ENCODE measurements around the gene L2HGDH. TPM values are rescaled to one million over a fixed set of nuclear protein-coding genes. Genes with fewer than 3 reads are reported as not detected.

L2HGDH gene
- total RNA-seq, 1 donor from 2014 or later = 13.1 TPM

- Mint-ChIP-seq H3K4me3 (ENCODE audit: low read depth) (no peak overlapping the region), H3K27me3 (peaks cover 9% of the 10 kb centered on the region), H3K36me3 (ENCODE audit: insufficient read depth) (no peaks in the 10 kb centered on the region), H3K4me1 (ENCODE audit: low read depth) (peaks cover 6% of the 10 kb centered on the region), H3K27ac (no peak overlapping the region), H3K9me3 (ENCODE audit: low read depth) (no peaks in the 10 kb centered on the region)
- no peak for DNase-seq (ENCODE audit: low spot score, unreplicated experiment)
- TF ChIP-seq CTCF (IDR thresholded peaks at IDR 0.05; ENCODE audit: unreplicated experiment) = no peak
Observed at GRCh38 chr14:50344116-50344775, 32.2 kb upstream of the L2HGDH start.

- H3K36me3 Mint-ChIP-seq (ENCODE audit: insufficient read depth) = no peaks in the 10 kb centered on the region
- no peaks in the 10 kb centered on the region for H3K9me3 Mint-ChIP-seq (ENCODE audit: low read depth)
- H3K4me3 Mint-ChIP-seq (ENCODE audit: low read depth) = no peak overlapping the region
- H3K27ac Mint-ChIP-seq = no peak overlapping the region
- DNase-seq (ENCODE audit: low spot score, unreplicated experiment) = no peak
- peaks cover 14% of the 10 kb centered on the region for H3K4me1 Mint-ChIP-seq (ENCODE audit: low read depth)
- H3K27me3 Mint-ChIP-seq = peaks cover 9% of the 10 kb centered on the region
- TF ChIP-seq CTCF (IDR thresholded peaks at IDR 0.05; ENCODE audit: unreplicated experiment) = no peak
Observed at GRCh38 chr14:50343434-50343833, 31.4 kb upstream of the L2HGDH start.

- Mint-ChIP-seq H3K4me3 (ENCODE audit: low read depth) (no peak overlapping the region), H3K27me3 (peaks cover 5% of the 10 kb centered on the region), H3K4me1 (ENCODE audit: low read depth) (peaks cover 14% of the 10 kb centered on the region), H3K27ac (no peak overlapping the region), H3K9me3 (ENCODE audit: low read depth) (no peaks in the 10 kb centered on the region), H3K36me3 (ENCODE audit: insufficient read depth) (no peaks in the 10 kb centered on the region)
- no peak for DNase-seq (ENCODE audit: low spot score, unreplicated experiment)
- TF ChIP-seq CTCF (IDR thresholded peaks at IDR 0.05; ENCODE audit: unreplicated experiment) = no peak
Observed at GRCh38 chr14:50342221-50343078, 30.4 kb upstream of the L2HGDH start.

- no peak for DNase-seq (ENCODE audit: low spot score, unreplicated experiment)
- peak; percentile 22 for TF ChIP-seq CTCF (IDR thresholded peaks at IDR 0.05; ENCODE audit: unreplicated experiment)
- peaks cover 18% of the 10 kb centered on the region for H3K4me1 Mint-ChIP-seq (ENCODE audit: low read depth)
- no peak overlapping the region for H3K27ac Mint-ChIP-seq
- H3K9me3 Mint-ChIP-seq (ENCODE audit: low read depth) = no peaks in the 10 kb centered on the region
- no peak overlapping the region for H3K4me3 Mint-ChIP-seq (ENCODE audit: low read depth)
- peaks cover 2% of the 10 kb centered on the region for H3K27me3 Mint-ChIP-seq
- no peaks in the 10 kb centered on the region for H3K36me3 Mint-ChIP-seq (ENCODE audit: insufficient read depth)
Observed at GRCh38 chr14:50340963-50341362, 28.9 kb upstream of the L2HGDH start.

GRCh38 chr14:50340045-50340444 is 28.0 kb upstream of the L2HGDH start:
- Mint-ChIP-seq H3K27me3 (peaks cover 2% of the 10 kb centered on the region), H3K4me1 (ENCODE audit: low read depth) (peaks cover 25% of the 10 kb centered on the region), H3K9me3 (ENCODE audit: low read depth) (no peaks in the 10 kb centered on the region), H3K36me3 (ENCODE audit: insufficient read depth) (no peaks in the 10 kb centered on the region), H3K27ac (no peak overlapping the region), H3K4me3 (ENCODE audit: low read depth) (no peak overlapping the region)
- TF ChIP-seq CTCF (IDR thresholded peaks at IDR 0.05; ENCODE audit: unreplicated experiment) = no peak
- DNase-seq (ENCODE audit: low spot score, unreplicated experiment) = no peak

All from progenitor cell of endocrine pancreas (in vitro differentiated cells).